Measurements from ENCODE around the gene ZNF324. TPM values are rescaled to one million over a fixed set of nuclear protein-coding genes. Genes with fewer than 3 reads are reported as not detected.
"Not testable (repeated sequence)": the region's sequence is repeated elsewhere in the genome, so short reads cannot be mapped to it uniquely, and the experiment has no call there.

ZNF324 gene
- total RNA-seq, 4 donors from 2014 or later, result 7.3 to 23.3 (median 15.8) TPM

- TF ChIP-seq CTCF (IDR thresholded peaks at IDR 0.05), result no peak
- ATAC-seq (ENCODE audit: low FRiP score), result no peak
- no peak for DNase-seq (ENCODE audit: low spot score)
Observed at GRCh38 chr19:58466089-58466759, 656 bp upstream of the ZNF324 start.

- DNase-seq (ENCODE audit: low spot score), result no peak
- ATAC-seq (ENCODE audit: low FRiP score), result no peak
- TF ChIP-seq CTCF (IDR thresholded peaks at IDR 0.05), result no peak
Observed at GRCh38 chr19:58468216-58468839, 1.4 kb downstream of the ZNF324 start.

DNA sequence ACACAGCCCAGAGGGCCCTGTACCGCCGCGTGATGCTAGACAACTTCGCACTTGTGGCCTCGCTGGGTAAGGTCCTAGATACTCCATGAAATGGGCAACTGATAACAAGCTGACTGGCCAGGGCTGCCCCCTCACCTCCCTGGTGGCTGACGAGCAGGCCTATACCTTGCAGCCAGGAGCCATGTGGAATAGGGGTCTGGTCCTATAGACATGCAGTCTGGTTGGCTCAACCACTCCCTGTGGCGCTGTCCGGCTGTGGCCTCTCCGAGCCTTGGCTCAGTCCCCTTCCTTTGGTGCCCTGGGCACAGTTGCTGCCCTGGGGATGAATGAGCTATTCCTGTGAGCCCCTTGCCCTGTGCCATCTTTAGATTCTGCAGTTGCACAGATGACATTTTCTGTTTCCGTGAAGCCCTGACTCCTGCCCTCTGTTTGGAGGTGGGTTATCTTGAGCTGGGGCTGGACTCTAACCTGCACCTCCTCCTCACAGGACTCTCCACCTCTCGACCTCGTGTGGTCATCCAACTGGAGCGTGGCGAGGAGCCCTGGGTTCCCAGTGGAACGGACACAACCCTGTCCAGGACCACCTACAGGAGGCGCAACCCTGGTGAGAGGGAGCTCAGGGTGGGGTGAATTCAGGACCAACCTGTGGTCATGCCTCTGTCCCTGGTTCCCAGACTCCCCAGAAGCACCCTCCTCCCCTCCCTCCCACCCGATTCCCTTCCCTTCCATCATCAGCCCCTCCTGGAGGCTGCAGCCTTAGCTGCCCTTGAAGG is 2.5 kb downstream of the ZNF324 start:
- no peak for TF ChIP-seq CTCF (IDR thresholded peaks at IDR 0.05)
- no peak for ATAC-seq (ENCODE audit: low FRiP score)
- DNase-seq (ENCODE audit: low spot score), result no peak

DNA sequence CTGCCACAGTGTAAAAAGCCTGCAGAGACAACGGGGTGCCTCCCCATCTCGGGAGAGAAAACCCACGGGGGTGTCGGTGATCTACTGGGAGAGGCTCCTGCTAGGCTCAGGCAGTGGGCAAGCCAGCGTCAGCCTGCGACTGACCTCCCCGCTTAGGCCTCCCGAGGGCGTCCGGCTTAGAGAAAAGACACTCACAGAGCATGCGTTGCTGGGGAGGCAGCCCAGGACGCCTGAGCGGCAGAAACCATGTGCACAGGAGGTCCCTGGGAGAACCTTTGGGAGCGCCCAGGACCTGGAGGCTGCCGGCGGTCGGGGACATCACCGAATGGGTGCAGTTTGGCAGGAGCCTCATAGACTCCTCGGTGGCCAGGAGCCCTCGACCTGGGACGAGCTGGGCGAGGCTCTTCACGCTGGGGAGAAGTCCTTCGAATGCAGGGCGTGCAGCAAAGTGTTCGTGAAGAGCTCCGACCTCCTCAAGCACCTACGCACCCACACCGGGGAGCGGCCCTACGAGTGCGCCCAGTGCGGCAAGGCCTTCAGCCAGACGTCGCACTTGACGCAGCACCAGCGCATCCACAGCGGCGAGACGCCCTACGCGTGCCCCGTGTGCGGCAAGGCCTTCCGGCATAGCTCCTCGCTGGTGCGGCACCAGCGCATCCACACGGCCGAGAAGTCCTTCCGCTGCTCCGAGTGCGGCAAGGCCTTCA is 4.1 kb downstream of the ZNF324 start:
- ATAC-seq (ENCODE audit: low FRiP score), result not testable (repeated sequence)

DNA sequence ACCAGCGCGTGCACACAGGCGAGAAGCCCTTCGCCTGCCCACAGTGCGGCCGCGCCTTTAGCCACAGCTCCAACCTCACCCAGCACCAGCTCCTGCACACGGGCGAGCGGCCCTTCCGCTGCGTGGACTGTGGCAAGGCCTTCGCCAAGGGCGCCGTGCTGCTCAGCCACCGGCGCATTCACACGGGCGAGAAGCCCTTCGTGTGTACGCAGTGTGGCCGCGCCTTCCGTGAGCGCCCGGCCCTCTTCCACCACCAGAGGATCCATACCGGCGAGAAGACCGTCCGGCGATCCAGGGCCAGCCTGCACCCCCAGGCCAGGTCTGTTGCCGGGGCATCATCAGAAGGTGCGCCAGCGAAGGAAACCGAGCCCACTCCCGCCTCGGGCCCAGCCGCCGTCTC is 4.9 kb downstream of the ZNF324 start:
- DNase-seq (ENCODE audit: low spot score), result no peak
- ATAC-seq (ENCODE audit: low FRiP score), result no peak
- TF ChIP-seq CTCF (IDR thresholded peaks at IDR 0.05), result no peak

More for the DNA sequence above, 4.1 kb downstream of the ZNF324 start:
- DNase-seq (ENCODE audit: low spot score), result not testable (repeated sequence)

DNA sequence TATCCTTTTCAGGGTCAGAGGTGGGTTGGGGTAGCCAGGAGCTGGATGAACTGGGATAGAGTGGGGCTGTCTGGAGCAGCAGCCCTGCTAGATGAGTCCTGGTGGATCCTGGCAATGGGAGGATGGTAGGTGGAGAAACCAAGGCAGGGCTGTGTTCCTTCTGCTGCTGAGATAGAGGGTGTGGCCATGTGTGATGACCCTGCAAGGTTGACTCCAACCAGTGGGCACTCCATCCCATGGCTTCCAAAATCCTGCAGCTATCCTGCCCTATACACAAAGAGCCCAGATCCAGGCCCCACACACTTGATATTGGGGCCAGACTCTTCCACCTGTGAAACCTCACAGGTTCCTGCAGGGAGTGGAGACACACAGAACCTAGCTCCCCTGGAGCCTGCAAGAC is 6.9 kb downstream of the ZNF324 start:
- TF ChIP-seq CTCF (IDR thresholded peaks at IDR 0.05), result no peak
- ATAC-seq (ENCODE audit: low FRiP score), result no peak
- no peak for DNase-seq (ENCODE audit: low spot score)

Data from omental fat pad (tissue), 4 donors.